Astrocyte of the cerebellum (primary cell): ENCODE data around the gene PPP3R1.
"Not testable (repeated sequence)": the region's sequence is repeated elsewhere in the genome, so short reads cannot be mapped to it uniquely, and the experiment has no call there.

Source experiments
- DNase-seq: peaks from one replicate; pipeline ENCODE4 v3.0.0-alpha.2; 2011; ENCODE audit warnings: low read depth
- H3K4me3 ChIP-seq: 2 replicates; pipeline ENCODE4 v1.5.1; 2011; ENCODE audit warnings: mild to moderate bottlenecking, low read depth, low read length, moderate library complexity
- CTCF ChIP-seq: IDR thresholded peaks from 2 replicates; pipeline ENCODE4 v1.5.1; 2012; ENCODE audit warnings: low read length, low read depth, moderate library complexity, mild to moderate bottlenecking; ENCODE audit errors: missing control alignments
- in situ Hi-C: cut with HindIII; loops from 2 replicates; pipeline ENCODE4 v1.10.0; 2017; ENCODE audit warnings: low sequenced_read_pairs

Gene PPP3R1

DNA sequence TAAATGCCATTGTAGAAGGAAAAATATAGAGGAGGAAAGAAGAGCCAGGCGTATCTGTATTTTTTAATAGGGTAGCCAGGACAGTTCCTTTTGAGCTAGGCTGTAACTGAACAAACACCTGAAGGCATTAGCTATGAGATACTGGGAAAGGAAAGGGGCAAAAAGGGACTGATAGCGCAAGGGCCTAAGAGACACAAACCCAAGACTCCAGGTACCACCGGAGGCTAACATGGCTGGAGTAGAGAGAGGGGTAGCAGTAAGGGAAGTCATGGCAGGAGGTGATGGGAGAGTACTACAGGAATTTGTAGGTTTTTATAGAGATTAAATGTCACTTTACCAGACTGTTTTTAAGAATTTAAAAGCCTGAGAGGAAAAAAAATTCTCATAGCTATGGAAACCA, 73.9 kb downstream of the PPP3R1 start:
- no peak for TF ChIP-seq CTCF
- no peak overlapping the region for H3K4me3 ChIP-seq
- no peak for DNase-seq
- in situ Hi-C loops, result no loop called here

- in situ Hi-C loops, result no loop called here
- DNase-seq, result no peak
- H3K4me3 ChIP-seq, result no peak overlapping the region
- TF ChIP-seq CTCF, result no peak
These were observed 74.8 kb downstream of the PPP3R1 start for GRCh38 chr2:68177541-68177940.

GRCh38 chr2:68176657-68177056, 75.7 kb downstream of the PPP3R1 start:
- in situ Hi-C loops, result no loop called here
- no peak for TF ChIP-seq CTCF

GRCh38 chr2:68175210-68175609, 77.1 kb downstream of the PPP3R1 start:
- in situ Hi-C loops, H3K4me3 ChIP-seq: not testable (repeated sequence)

More at GRCh38 chr2:68176657-68177056, 75.7 kb downstream of the PPP3R1 start:
- DNase-seq, result no peak
- no peak overlapping the region for H3K4me3 ChIP-seq

DNA sequence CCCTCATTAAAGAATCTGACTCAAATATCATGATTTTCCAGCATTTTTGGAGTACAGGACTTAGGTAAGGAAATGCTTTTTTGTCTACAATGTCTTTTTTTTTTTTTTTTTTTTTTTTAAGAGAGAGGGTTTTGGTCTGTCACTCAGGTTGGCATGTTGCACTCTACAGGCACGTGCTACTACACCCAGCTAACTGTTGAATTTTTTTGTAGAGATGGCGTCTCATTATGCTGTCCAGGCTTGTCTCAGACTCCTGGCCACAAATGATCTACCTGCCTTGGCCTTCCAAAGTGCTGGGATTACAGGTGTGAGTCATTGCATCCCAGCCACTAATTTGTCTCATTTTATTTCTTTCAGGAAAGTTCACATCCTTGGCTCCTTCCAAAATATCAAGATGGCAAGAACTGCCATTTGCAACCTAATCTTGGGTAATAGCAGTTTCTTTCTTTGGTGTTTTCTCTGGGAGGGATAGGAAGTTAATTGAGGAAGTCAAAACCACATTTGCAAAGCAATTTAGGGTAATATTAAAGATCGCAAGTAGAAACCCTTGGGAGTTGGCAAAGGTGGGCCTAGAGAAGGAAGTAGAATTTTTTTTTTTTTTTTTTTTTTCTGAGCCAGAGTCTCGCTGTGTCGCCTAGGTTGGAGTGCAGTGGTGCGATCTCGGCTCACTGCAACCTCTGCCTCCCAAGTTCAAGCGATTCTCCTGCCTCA, 79.2 kb downstream of the PPP3R1 start:
- in situ Hi-C loops, result no loop called here
- TF ChIP-seq CTCF, result no peak
- no peak overlapping the region for H3K4me3 ChIP-seq
- no peak for DNase-seq

More at GRCh38 chr2:68175210-68175609, 77.1 kb downstream of the PPP3R1 start:
- DNase-seq, result not testable (repeated sequence)

GRCh38 chr2:68172521-68172920, 79.8 kb downstream of the PPP3R1 start:
- in situ Hi-C loops, result no loop called here
- TF ChIP-seq CTCF, result no peak
- no peak overlapping the region for H3K4me3 ChIP-seq
- DNase-seq, result no peak

DNA sequence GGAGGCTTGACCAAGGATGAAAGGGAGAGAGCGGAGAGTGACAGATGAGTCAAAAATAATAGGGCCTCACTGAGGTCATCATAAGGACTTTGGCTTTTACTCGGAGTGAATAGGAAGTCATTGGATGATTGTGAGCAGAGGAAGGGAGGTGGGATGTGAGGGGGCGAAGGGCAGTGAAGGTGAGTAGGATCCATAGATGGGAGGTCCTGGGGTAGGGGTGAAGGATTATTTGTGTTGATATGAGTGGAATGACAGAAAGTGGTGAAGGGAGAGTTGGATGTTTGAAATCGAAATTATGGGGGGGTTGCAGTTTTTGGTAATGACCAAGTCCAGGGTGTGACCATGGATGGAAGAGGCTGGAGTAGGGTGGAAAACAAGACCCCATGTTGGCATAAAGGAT, 80.6 kb downstream of the PPP3R1 start:
- TF ChIP-seq CTCF, result no peak
- no peak for DNase-seq
- in situ Hi-C loops, result no loop called here
- H3K4me3 ChIP-seq, result no peak overlapping the region
